Activated CD8-positive, alpha-beta T cell treated with anti-CD3 and anti-CD28 coated beads, Interleukin-2, amount 10 ng/mL, durations not matched to agents 7 days and 5 days (primary cell): ENCODE data around the gene U2AF2. TPM values are rescaled to one million over a fixed set of nuclear protein-coding genes. Genes with fewer than 3 reads are reported as not detected.
"Not testable (repeated sequence)": the region's sequence is repeated elsewhere in the genome, so short reads cannot be mapped to it uniquely, and the experiment has no call there.

Source experiments
- ATAC-seq: fragments of 150-1000 bp; cut with Tn5 transposase; one replicate; pipeline ENCODE4 v1.10.0; 2021; ENCODE audit warnings: moderate library complexity
- CTCF ChIA-PET: fragments of 350-600 bp; sonication (Branson Sonifier 250); formaldehyde crosslinking; loops from one replicate; lab custom pipeline; 2021; ENCODE audit warnings: antibody characterized with exemption; lab: Charles Lee
- POLR2A ChIA-PET: fragments of 350-600 bp; sonication (Branson Sonifier 250); formaldehyde crosslinking; loops from one replicate; lab custom pipeline; 2021; ENCODE audit warnings: antibody characterized with exemption; lab: Charles Lee
- DNase-seq: peaks from one replicate; pipeline ENCODE4 v3.0.0-alpha.2; 2020
- H3K27ac Mint-ChIP-seq: one replicate; pipeline ENCODE4 v1.8.0; 2021; ENCODE audit warnings: mild to moderate bottlenecking, mixed read lengths
- H3K27me3 Mint-ChIP-seq: one replicate; pipeline ENCODE4 v1.8.0; 2021; ENCODE audit warnings: low read depth, mixed read lengths
- H3K36me3 Mint-ChIP-seq: one replicate; pipeline ENCODE4 v1.8.0; 2021; ENCODE audit warnings: low read depth, mixed read lengths
- H3K4me1 Mint-ChIP-seq: one replicate; pipeline ENCODE4 v1.8.0; 2021; ENCODE audit warnings: low read depth, mixed read lengths
- H3K4me3 Mint-ChIP-seq: one replicate; pipeline ENCODE4 v1.8.0; 2021; ENCODE audit warnings: mild to moderate bottlenecking, mixed read lengths
- H3K9me3 Mint-ChIP-seq: one replicate; pipeline ENCODE4 v1.8.0; 2022; ENCODE audit warnings: mixed read lengths; ENCODE audit not compliant: insufficient read depth
- total RNA-seq, 2 experiments: library from RNA; stranded (reverse); gene quantifications; one replicate each; pipeline ENCODE4 v1.2.3, GENCODE V29; 2021

Gene U2AF2
- total RNA-seq, 2 experiments from 2014 or later: 296 to 321 TPM

DNA sequence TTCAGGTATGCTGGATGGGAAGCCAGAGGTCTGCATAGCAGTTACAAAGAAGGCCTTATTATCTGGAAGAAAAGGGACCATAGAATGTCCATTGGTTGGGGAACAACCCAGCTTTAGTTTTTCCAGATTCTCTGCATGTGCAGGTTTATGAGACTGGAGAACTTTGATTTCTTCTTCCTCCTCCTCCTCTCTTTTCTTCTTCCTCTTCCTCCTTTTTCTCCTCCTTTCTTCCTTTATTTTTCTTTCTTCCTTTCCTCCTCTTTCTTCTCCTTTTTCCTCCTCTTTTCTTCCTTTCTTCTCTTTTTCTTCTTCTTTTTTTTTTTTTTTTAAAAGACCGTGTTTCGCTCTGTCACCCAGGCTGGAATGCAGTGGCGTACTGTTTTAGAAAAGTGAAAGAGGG is 51.1 kb downstream of the U2AF2 start:
- H3K27ac Mint-ChIP-seq: no peak overlapping the region
- peaks cover 15% of the 10 kb centered on the region for H3K36me3 Mint-ChIP-seq

GRCh38 chr19:55711719-55712118 is 56.9 kb downstream of the U2AF2 start:
- Mint-ChIP-seq H3K36me3 (peaks cover 6% of the 10 kb centered on the region), H3K4me1 (no peaks in the 10 kb centered on the region), H3K27me3 (peaks cover 5% of the 10 kb centered on the region), H3K9me3 (peaks cover 5% of the 10 kb centered on the region), H3K27ac (no peak overlapping the region), H3K4me3 (no peak overlapping the region)
- ChIA-PET POLR2A (no interaction called here), CTCF (no interaction called here)
- ATAC-seq: no peak
- no peak for DNase-seq

More for the DNA sequence above, 51.1 kb downstream of the U2AF2 start:
- Mint-ChIP-seq H3K9me3 (no peaks in the 10 kb centered on the region), H3K4me3 (no peak overlapping the region), H3K27me3 (peaks cover 3% of the 10 kb centered on the region), H3K4me1 (peaks cover 2% of the 10 kb centered on the region)
- DNase-seq (no peak), ATAC-seq (no peak)
- ChIA-PET CTCF (no interaction called here), POLR2A (no interaction called here)

GRCh38 chr19:55712804-55713631 is 58.2 kb downstream of the U2AF2 start:
- H3K27ac Mint-ChIP-seq: no peak overlapping the region
- POLR2A ChIA-PET: no interaction called here

DNA sequence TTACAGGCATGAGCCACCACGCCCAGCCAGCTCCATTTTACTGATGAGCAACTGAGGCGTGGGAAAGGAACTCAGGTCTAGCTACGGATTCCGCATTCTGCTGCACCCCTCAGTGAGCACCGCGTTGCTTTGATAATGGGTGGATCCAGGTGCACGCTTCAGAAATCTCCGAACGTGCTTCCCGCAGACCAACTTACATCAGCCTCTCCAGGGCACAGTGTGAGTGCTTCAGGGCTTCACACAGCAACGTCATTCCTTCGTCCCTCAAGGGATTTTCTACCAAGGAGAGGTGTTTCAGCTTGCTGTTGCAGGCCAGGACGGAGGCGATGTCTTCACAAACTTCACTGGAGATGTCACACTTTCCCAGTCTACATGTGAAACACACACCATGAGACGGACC is 61.7 kb downstream of the U2AF2 start:
- CTCF ChIA-PET: interaction anchor here (0.7 kb wide), 1 partner anchor 104 kb away, joined by 3 read pairs; no protein-coding TSS in a partner anchor
- POLR2A ChIA-PET: no interaction called here
- H3K27me3 Mint-ChIP-seq: peaks cover 16% of the 10 kb centered on the region

More at GRCh38 chr19:55712804-55713631, 58.2 kb downstream of the U2AF2 start:
- Mint-ChIP-seq H3K4me1 (no peaks in the 10 kb centered on the region), H3K9me3 (peaks cover 5% of the 10 kb centered on the region), H3K27me3 (peaks cover 13% of the 10 kb centered on the region), H3K36me3 (peaks cover 6% of the 10 kb centered on the region), H3K4me3 (no peak overlapping the region)
- DNase-seq (no peak), ATAC-seq (peak; percentile 47)
- CTCF ChIA-PET: no interaction called here

DNA sequence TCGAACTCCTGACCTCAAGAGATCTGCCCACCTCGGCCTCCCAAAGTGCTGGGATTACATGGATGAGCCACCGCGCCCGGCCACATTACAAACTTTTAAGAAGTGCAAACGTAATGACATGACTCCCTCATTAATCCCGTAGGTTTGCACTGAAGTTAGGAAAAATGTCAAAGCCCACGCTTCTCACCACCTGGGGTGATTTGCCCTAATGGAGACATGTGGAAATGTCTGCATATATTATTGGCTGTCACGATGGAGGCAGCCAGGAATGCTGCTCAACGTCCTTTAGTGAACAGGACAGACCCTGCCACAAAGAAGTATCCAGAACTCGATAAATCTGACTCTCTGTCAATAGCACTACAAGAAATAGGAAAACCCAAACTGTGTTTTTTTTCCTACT is 62.4 kb downstream of the U2AF2 start:
- Mint-ChIP-seq H3K27ac (no peak overlapping the region), H3K27me3 (peaks cover 16% of the 10 kb centered on the region), H3K4me1 (no peaks in the 10 kb centered on the region), H3K9me3 (peaks cover 10% of the 10 kb centered on the region), H3K36me3 (peaks cover 6% of the 10 kb centered on the region), H3K4me3 (no peak overlapping the region)
- ATAC-seq (no peak), DNase-seq (no peak)
- POLR2A ChIA-PET: no interaction called here
- CTCF ChIA-PET: interaction anchor here (0.7 kb wide), 1 partner anchor 104 kb away, joined by 3 read pairs; no protein-coding TSS in a partner anchor

More for the DNA sequence above, 61.7 kb downstream of the U2AF2 start:
- Mint-ChIP-seq H3K4me1 (no peaks in the 10 kb centered on the region), H3K4me3 (no peak overlapping the region), H3K27ac (no peak overlapping the region), H3K9me3 (peaks cover 5% of the 10 kb centered on the region), H3K36me3 (peaks cover 6% of the 10 kb centered on the region)
- DNase-seq (no peak), ATAC-seq (no peak)

- peaks cover 16% of the 10 kb centered on the region for H3K27me3 Mint-ChIP-seq
- not testable (repeated sequence) for H3K9me3 Mint-ChIP-seq, ATAC-seq
Measured at GRCh38 chr19:55717879-55718711, 63.3 kb downstream of the U2AF2 start.

DNA sequence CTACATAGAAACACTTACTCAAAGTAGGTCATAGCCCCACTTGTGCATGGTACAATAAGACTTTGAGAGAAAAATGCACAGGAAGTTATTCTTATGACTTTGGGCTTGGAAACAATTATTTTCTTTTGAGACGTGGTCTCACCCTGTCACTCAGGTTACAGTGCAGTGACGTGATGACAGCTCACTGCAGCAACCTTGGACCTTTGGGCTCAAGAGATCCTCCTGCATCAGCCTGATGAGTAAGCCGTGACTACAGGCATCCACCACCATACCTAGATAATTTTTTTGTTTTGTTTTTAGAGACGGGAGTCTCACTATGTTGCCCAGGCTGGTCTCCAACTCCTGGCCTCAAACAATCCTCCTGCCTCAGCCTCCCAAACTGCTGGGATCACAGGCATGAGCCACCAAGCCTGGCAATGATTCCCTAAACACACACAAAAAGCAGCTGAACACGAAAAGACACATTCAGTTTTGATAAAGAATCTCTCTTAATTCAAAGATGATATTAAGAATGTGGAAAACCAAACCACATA is 65.4 kb downstream of the U2AF2 start:
- ATAC-seq: no peak
- ChIA-PET CTCF (no interaction called here), POLR2A (no interaction called here)
- Mint-ChIP-seq H3K4me3 (no peak overlapping the region), H3K9me3 (peaks cover 10% of the 10 kb centered on the region), H3K27me3 (peaks cover 16% of the 10 kb centered on the region), H3K27ac (no peak overlapping the region), H3K36me3 (no peaks in the 10 kb centered on the region), H3K4me1 (no peaks in the 10 kb centered on the region)
- DNase-seq: no peak

More at GRCh38 chr19:55717879-55718711, 63.3 kb downstream of the U2AF2 start:
- H3K4me1 Mint-ChIP-seq, CTCF ChIA-PET, POLR2A ChIA-PET, H3K27ac Mint-ChIP-seq, DNase-seq, H3K36me3 Mint-ChIP-seq, H3K4me3 Mint-ChIP-seq: not testable (repeated sequence)

- no peaks in the 10 kb centered on the region for H3K4me1 Mint-ChIP-seq
- no peak overlapping the region for H3K4me3 Mint-ChIP-seq
- POLR2A ChIA-PET: no interaction called here
- peaks cover 16% of the 10 kb centered on the region for H3K27me3 Mint-ChIP-seq
- no peaks in the 10 kb centered on the region for H3K36me3 Mint-ChIP-seq
- DNase-seq: no peak
- no peak for ATAC-seq
- CTCF ChIA-PET: no interaction called here
- no peak overlapping the region for H3K27ac Mint-ChIP-seq
- peaks cover 10% of the 10 kb centered on the region for H3K9me3 Mint-ChIP-seq
Measured at GRCh38 chr19:55720801-55721200, 66.0 kb downstream of the U2AF2 start.

- Mint-ChIP-seq H3K27ac (no peak overlapping the region), H3K27me3 (peaks cover 8% of the 10 kb centered on the region), H3K4me1 (no peaks in the 10 kb centered on the region), H3K4me3 (no peak overlapping the region), H3K36me3 (no peaks in the 10 kb centered on the region), H3K9me3 (peaks cover 10% of the 10 kb centered on the region)
- ChIA-PET POLR2A (no interaction called here), CTCF (no interaction called here)
- DNase-seq (no peak), ATAC-seq (no peak)
Measured at GRCh38 chr19:55723491-55723890, 68.7 kb downstream of the U2AF2 start.

Other genes with a start within 250 kb of the U2AF2 start
- 100 to 1,000 TPM; 333 to 353 TPM for gene UBE2S, start 247.2 kb upstream of the U2AF2 start, total RNA-seq
- not detected for gene SHISA7, start 211.7 kb upstream of the U2AF2 start, total RNA-seq
- 10 to 100 TPM; 31.9 to 32.1 TPM for gene ISOC2, start 193.4 kb upstream of the U2AF2 start, total RNA-seq
- not detected for gene C19orf85, start 190.3 kb upstream of the U2AF2 start, total RNA-seq
- 10 to 100 TPM; 10.2 to 11.6 TPM for gene ZNF628, start 178.4 kb upstream of the U2AF2 start, total RNA-seq
- 10 to 100 TPM; 16.2 to 16.4 TPM for gene NAT14, start 169.8 kb upstream of the U2AF2 start, total RNA-seq
- under 1 TPM; 0.50 to 0.55 TPM for gene SSC5D, start 166.6 kb upstream of the U2AF2 start, total RNA-seq
- not detected for gene SBK2, start 117.9 kb upstream of the U2AF2 start, total RNA-seq
- not detected for gene SBK3, start 109.5 kb upstream of the U2AF2 start, total RNA-seq
- 1 to 10 TPM; 5.6 to 6.2 TPM for gene ZNF579, start 74.2 kb upstream of the U2AF2 start, total RNA-seq
- 10 to 100 TPM; 13.6 to 13.7 TPM for gene FIZ1, start 55.5 kb upstream of the U2AF2 start, total RNA-seq
- gene ZNF524, start 54.7 kb upstream of the U2AF2 start, total RNA-seq: 10 to 100 TPM; 21.9 to 25.2 TPM
- gene ZNF865, start 49.4 kb upstream of the U2AF2 start, total RNA-seq: 10 to 100 TPM; 14.8 to 15.8 TPM
- 1 to 10 TPM; 5.2 to 5.3 TPM for gene ZNF784, start 30.5 kb upstream of the U2AF2 start, total RNA-seq
- 10 to 100 TPM; 30.2 to 32.1 TPM for gene ZNF580, start 14.0 kb upstream of the U2AF2 start, total RNA-seq
- 10 to 100 TPM; 22.7 to 24.4 TPM for gene ZNF581, start 11.4 kb upstream of the U2AF2 start, total RNA-seq
- gene CCDC106, start 6.8 kb upstream of the U2AF2 start, total RNA-seq: 1 to 10 TPM; 8.7 to 9.4 TPM
- gene EPN1, start 20.2 kb downstream of the U2AF2 start, total RNA-seq: 10 to 100 TPM; 63.6 to 67.0 TPM
- gene NLRP9, start 83.4 kb downstream of the U2AF2 start, total RNA-seq: not detected
- not detected for gene RFPL4A, start 104.1 kb downstream of the U2AF2 start, total RNA-seq
- not detected for gene RFPL4AL1, start 114.1 kb downstream of the U2AF2 start, total RNA-seq
- not detected for gene NLRP11, start 177.0 kb downstream of the U2AF2 start, total RNA-seq
- not detected for gene NLRP4, start 181.5 kb downstream of the U2AF2 start, total RNA-seq